ENCODE measurements around the gene PFKFB3.
"Not testable (repeated sequence)": the region's sequence is repeated elsewhere in the genome, so short reads cannot be mapped to it uniquely, and the experiment has no call there.

Gene PFKFB3

GRCh38 chr10:6194311-6194710 lies 8.4 kb upstream of the PFKFB3 start:
- Histone ChIP-seq H3K27me3 (ENCODE audit: insufficient read depth, low read length, poor library complexity) (no peaks in the 10 kb centered on the region), H3K27ac (ENCODE audit: low read depth, low read length) (no peak overlapping the region), H3K4me3 (ENCODE audit: low read length) (no peak overlapping the region), H3K9ac (ENCODE audit: low read length) (no peak overlapping the region), H4K8ac (ENCODE audit: low read depth, low read length) (no peak overlapping the region), H3K56ac (ENCODE audit: low read length) (no peak overlapping the region), H3K4me1 (ENCODE audit: control insufficient read depth, low read depth, low read length) (no peaks in the 10 kb centered on the region), H3K79me1 (ENCODE audit: low read length) (no peaks in the 10 kb centered on the region), H3K36me3 (ENCODE audit: control insufficient read depth, insufficient read depth, low read length) (no peaks in the 10 kb centered on the region), H4K5ac (ENCODE audit: low read length) (no peak overlapping the region), H3K18ac (ENCODE audit: low read length) (no peak overlapping the region), H3K4me2 (ENCODE audit: low read length) (no peak overlapping the region), H2AK5ac (ENCODE audit: low read length) (no peak overlapping the region), H3K79me2 (ENCODE audit: control insufficient read depth, insufficient read depth, low read length) (no peaks in the 10 kb centered on the region), H2BK15ac (replicated peaks; ENCODE audit: low read depth) (no peak overlapping the region), H3K4ac (ENCODE audit: low read depth, low read length) (no peak overlapping the region), H3K23ac (ENCODE audit: low read length) (no peak overlapping the region), H2BK5ac (ENCODE audit: low read length) (no peak overlapping the region), H2BK120ac (ENCODE audit: low read depth, low read length) (no peak overlapping the region)
- WGBS (ENCODE audit: extremely low coverage, insufficient coverage, low lambda C conversion rate): no CpG with 5 or more reads among the region's 6 CpGs
- DNase-seq: no peak

- H3K27me3 ChIP-seq (ENCODE audit: insufficient read depth, low read length, poor library complexity): peaks cover 9% of the 10 kb centered on the region
- no peak overlapping the region for H2BK5ac ChIP-seq (ENCODE audit: low read length)
- H3K36me3 ChIP-seq (ENCODE audit: control insufficient read depth, insufficient read depth, low read length): no peaks in the 10 kb centered on the region
- no peak overlapping the region for H4K5ac ChIP-seq (ENCODE audit: low read length)
- H3K4me3 ChIP-seq (ENCODE audit: low read length): no peak overlapping the region
- H3K79me1 ChIP-seq (ENCODE audit: low read length): no peaks in the 10 kb centered on the region
- H3K56ac ChIP-seq (ENCODE audit: low read length): no peak overlapping the region
- H3K27ac ChIP-seq (ENCODE audit: low read depth, low read length): no peak overlapping the region
- no peak for DNase-seq
- H4K8ac ChIP-seq (ENCODE audit: low read depth, low read length): no peak overlapping the region
- no peak overlapping the region for H2BK120ac ChIP-seq (ENCODE audit: low read depth, low read length)
- no peak overlapping the region for H3K4ac ChIP-seq (ENCODE audit: low read depth, low read length)
- WGBS (ENCODE audit: extremely low coverage, insufficient coverage, low lambda C conversion rate): no CpG with 5 or more reads among the region's 6 CpGs
- H3K23ac ChIP-seq (ENCODE audit: low read length): no peak overlapping the region
- H3K4me2 ChIP-seq (ENCODE audit: low read length): no peak overlapping the region
- H2BK15ac ChIP-seq (replicated peaks; ENCODE audit: low read depth): no peak overlapping the region
- no peaks in the 10 kb centered on the region for H3K4me1 ChIP-seq (ENCODE audit: control insufficient read depth, low read depth, low read length)
- H3K79me2 ChIP-seq (ENCODE audit: control insufficient read depth, insufficient read depth, low read length): no peaks in the 10 kb centered on the region
- H3K18ac ChIP-seq (ENCODE audit: low read length): no peak overlapping the region
- H2AK5ac ChIP-seq (ENCODE audit: low read length): no peak overlapping the region
- H3K9ac ChIP-seq (ENCODE audit: low read length): no peak overlapping the region
Observed at GRCh38 chr10:6195376-6195775, 7.4 kb upstream of the PFKFB3 start.

DNA sequence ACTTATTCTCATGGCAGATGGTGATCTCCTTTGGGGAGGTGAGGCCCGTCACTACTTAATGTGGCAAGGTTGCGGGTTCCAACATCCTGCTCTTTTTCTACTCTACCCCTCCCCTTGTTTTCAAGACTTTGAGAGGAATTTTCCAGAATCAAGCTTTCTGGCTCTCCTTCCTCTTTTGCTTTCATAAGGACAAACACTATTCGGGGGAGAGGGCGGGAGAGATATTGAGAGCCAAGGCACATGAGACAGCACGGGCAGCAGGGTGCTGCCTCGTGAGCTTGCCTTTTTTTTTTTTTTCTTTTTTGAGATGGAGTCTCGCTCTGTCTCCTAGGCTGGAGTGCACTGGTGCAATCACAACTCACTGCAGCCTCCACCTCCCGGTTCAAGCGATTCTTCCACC lies 6.9 kb upstream of the PFKFB3 start:
- no peak overlapping the region for H3K4ac ChIP-seq (ENCODE audit: low read depth, low read length)
- no peak overlapping the region for H3K56ac ChIP-seq (ENCODE audit: low read length)
- H3K79me2 ChIP-seq (ENCODE audit: control insufficient read depth, insufficient read depth, low read length): no peaks in the 10 kb centered on the region
- H3K4me2 ChIP-seq (ENCODE audit: low read length): no peak overlapping the region
- no peak overlapping the region for H3K4me3 ChIP-seq (ENCODE audit: low read length)
- no peaks in the 10 kb centered on the region for H3K4me1 ChIP-seq (ENCODE audit: control insufficient read depth, low read depth, low read length)
- no peaks in the 10 kb centered on the region for H3K79me1 ChIP-seq (ENCODE audit: low read length)
- no peak overlapping the region for H2BK120ac ChIP-seq (ENCODE audit: low read depth, low read length)
- no CpG with 5 or more reads among the region's 9 CpGs for WGBS (ENCODE audit: extremely low coverage, insufficient coverage, low lambda C conversion rate)
- H2BK15ac ChIP-seq (replicated peaks; ENCODE audit: low read depth): no peak overlapping the region
- no peaks in the 10 kb centered on the region for H3K36me3 ChIP-seq (ENCODE audit: control insufficient read depth, insufficient read depth, low read length)
- peaks cover 12% of the 10 kb centered on the region for H3K27me3 ChIP-seq (ENCODE audit: insufficient read depth, low read length, poor library complexity)
- H3K23ac ChIP-seq (ENCODE audit: low read length): no peak overlapping the region
- H3K9ac ChIP-seq (ENCODE audit: low read length): no peak overlapping the region
- no peak overlapping the region for H3K27ac ChIP-seq (ENCODE audit: low read depth, low read length)
- no peak for DNase-seq
- no peak overlapping the region for H4K5ac ChIP-seq (ENCODE audit: low read length)
- H4K8ac ChIP-seq (ENCODE audit: low read depth, low read length): no peak overlapping the region
- no peak overlapping the region for H2AK5ac ChIP-seq (ENCODE audit: low read length)
- H2BK5ac ChIP-seq (ENCODE audit: low read length): no peak overlapping the region
- H3K18ac ChIP-seq (ENCODE audit: low read length): no peak overlapping the region

DNA sequence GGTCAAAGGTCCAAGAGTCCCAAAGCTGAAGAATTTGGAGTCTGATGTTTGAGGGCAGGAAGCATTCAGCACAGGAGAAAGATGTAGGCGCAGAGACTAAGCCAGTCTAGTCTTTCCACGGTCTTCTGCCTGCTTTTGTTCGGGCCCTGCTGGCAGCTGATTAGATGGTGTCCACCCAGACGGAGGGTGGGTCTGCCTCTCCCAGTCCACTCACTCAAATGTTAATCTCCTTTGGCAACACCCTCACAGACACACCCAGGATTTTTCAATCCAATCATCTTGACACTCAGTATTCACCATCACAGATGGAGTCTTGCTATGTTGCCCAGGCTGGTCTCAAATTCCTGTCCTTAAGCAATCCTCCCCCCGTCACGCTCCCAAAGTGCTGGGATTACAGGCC lies 6.2 kb upstream of the PFKFB3 start:
- not testable (repeated sequence) for H3K18ac ChIP-seq (ENCODE audit: low read length); H2BK120ac ChIP-seq (ENCODE audit: low read depth, low read length); H3K27ac ChIP-seq (ENCODE audit: low read depth, low read length); H3K4me2 ChIP-seq (ENCODE audit: low read length); H3K79me1 ChIP-seq (ENCODE audit: low read length); H2BK15ac ChIP-seq (replicated peaks; ENCODE audit: low read depth); H3K4me1 ChIP-seq (ENCODE audit: control insufficient read depth, low read depth, low read length); H4K5ac ChIP-seq (ENCODE audit: low read length); DNase-seq; H3K23ac ChIP-seq (ENCODE audit: low read length); H3K4me3 ChIP-seq (ENCODE audit: low read length); H3K4ac ChIP-seq (ENCODE audit: low read depth, low read length); H3K56ac ChIP-seq (ENCODE audit: low read length); H3K79me2 ChIP-seq (ENCODE audit: control insufficient read depth, insufficient read depth, low read length); H3K36me3 ChIP-seq (ENCODE audit: control insufficient read depth, insufficient read depth, low read length); H3K9ac ChIP-seq (ENCODE audit: low read length); H2AK5ac ChIP-seq (ENCODE audit: low read length); H4K8ac ChIP-seq (ENCODE audit: low read depth, low read length); H2BK5ac ChIP-seq (ENCODE audit: low read length)
- H3K27me3 ChIP-seq (ENCODE audit: insufficient read depth, low read length, poor library complexity): peaks cover 15% of the 10 kb centered on the region
- WGBS (ENCODE audit: extremely low coverage, insufficient coverage, low lambda C conversion rate): no CpG with 5 or more reads among the region's 6 CpGs

- H3K4ac ChIP-seq (ENCODE audit: low read depth, low read length): no peak overlapping the region
- no peak overlapping the region for H2BK120ac ChIP-seq (ENCODE audit: low read depth, low read length)
- H3K4me1 ChIP-seq (ENCODE audit: control insufficient read depth, low read depth, low read length): no peaks in the 10 kb centered on the region
- no peak for DNase-seq
- no peak overlapping the region for H2BK15ac ChIP-seq (replicated peaks; ENCODE audit: low read depth)
- H3K9ac ChIP-seq (ENCODE audit: low read length): no peak overlapping the region
- H3K79me2 ChIP-seq (ENCODE audit: control insufficient read depth, insufficient read depth, low read length): no peaks in the 10 kb centered on the region
- no peak overlapping the region for H2AK5ac ChIP-seq (ENCODE audit: low read length)
- no peak overlapping the region for H4K5ac ChIP-seq (ENCODE audit: low read length)
- no CpG with 5 or more reads among the region's 2 CpGs for WGBS (ENCODE audit: extremely low coverage, insufficient coverage, low lambda C conversion rate)
- H3K36me3 ChIP-seq (ENCODE audit: control insufficient read depth, insufficient read depth, low read length): no peaks in the 10 kb centered on the region
- no peak overlapping the region for H3K23ac ChIP-seq (ENCODE audit: low read length)
- no peak overlapping the region for H3K27ac ChIP-seq (ENCODE audit: low read depth, low read length)
- no peak overlapping the region for H2BK5ac ChIP-seq (ENCODE audit: low read length)
- H3K27me3 ChIP-seq (ENCODE audit: insufficient read depth, low read length, poor library complexity): peaks cover 15% of the 10 kb centered on the region
- no peak overlapping the region for H4K8ac ChIP-seq (ENCODE audit: low read depth, low read length)
- H3K56ac ChIP-seq (ENCODE audit: low read length): no peak overlapping the region
- no peaks in the 10 kb centered on the region for H3K79me1 ChIP-seq (ENCODE audit: low read length)
- no peak overlapping the region for H3K18ac ChIP-seq (ENCODE audit: low read length)
- no peak overlapping the region for H3K4me3 ChIP-seq (ENCODE audit: low read length)
- no peak overlapping the region for H3K4me2 ChIP-seq (ENCODE audit: low read length)
Observed at GRCh38 chr10:6197321-6197720, 5.4 kb upstream of the PFKFB3 start.

DNA sequence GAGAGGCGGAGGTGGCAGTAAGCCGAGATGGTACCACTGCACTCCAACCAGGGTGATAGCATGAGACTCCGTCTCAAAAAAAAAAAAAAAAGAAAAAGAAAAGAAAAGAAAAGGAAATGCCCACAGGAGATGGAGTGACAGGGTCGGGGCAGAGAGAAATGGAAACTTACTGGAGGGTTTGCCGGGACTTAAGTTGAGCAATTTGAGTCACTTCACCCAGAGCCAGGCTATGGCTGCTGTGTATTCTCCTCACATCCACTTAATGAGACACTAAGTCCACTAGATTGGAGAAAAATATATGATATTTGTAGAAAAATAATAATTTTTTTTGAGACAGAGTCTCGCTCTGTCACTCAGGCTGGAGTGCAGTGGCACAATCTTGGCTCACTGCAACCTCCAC lies 4.6 kb upstream of the PFKFB3 start:
- DNase-seq: no peak
- Histone ChIP-seq H2AK5ac (ENCODE audit: low read length) (no peak overlapping the region), H3K27ac (ENCODE audit: low read depth, low read length) (no peak overlapping the region), H3K36me3 (ENCODE audit: control insufficient read depth, insufficient read depth, low read length) (no peaks in the 10 kb centered on the region), H2BK120ac (ENCODE audit: low read depth, low read length) (no peak overlapping the region), H3K4me2 (ENCODE audit: low read length) (no peak overlapping the region), H2BK15ac (replicated peaks; ENCODE audit: low read depth) (no peak overlapping the region), H2BK5ac (ENCODE audit: low read length) (no peak overlapping the region), H3K4me1 (ENCODE audit: control insufficient read depth, low read depth, low read length) (no peaks in the 10 kb centered on the region), H4K5ac (ENCODE audit: low read length) (no peak overlapping the region), H3K56ac (ENCODE audit: low read length) (no peak overlapping the region), H3K27me3 (ENCODE audit: insufficient read depth, low read length, poor library complexity) (peaks cover 15% of the 10 kb centered on the region), H3K79me2 (ENCODE audit: control insufficient read depth, insufficient read depth, low read length) (no peaks in the 10 kb centered on the region), H3K4me3 (ENCODE audit: low read length) (no peak overlapping the region), H3K23ac (ENCODE audit: low read length) (no peak overlapping the region), H3K18ac (ENCODE audit: low read length) (no peak overlapping the region), H4K8ac (ENCODE audit: low read depth, low read length) (no peak overlapping the region), H3K79me1 (ENCODE audit: low read length) (no peaks in the 10 kb centered on the region), H3K9ac (ENCODE audit: low read length) (no peak overlapping the region), H3K4ac (ENCODE audit: low read depth, low read length) (no peak overlapping the region)
- no CpG with 5 or more reads among the region's 6 CpGs for WGBS (ENCODE audit: extremely low coverage, insufficient coverage, low lambda C conversion rate)

Measured in mesendoderm (in vitro differentiated cells).